ENCODE measurements around the gene MBD3.

Gene MBD3

DNA sequence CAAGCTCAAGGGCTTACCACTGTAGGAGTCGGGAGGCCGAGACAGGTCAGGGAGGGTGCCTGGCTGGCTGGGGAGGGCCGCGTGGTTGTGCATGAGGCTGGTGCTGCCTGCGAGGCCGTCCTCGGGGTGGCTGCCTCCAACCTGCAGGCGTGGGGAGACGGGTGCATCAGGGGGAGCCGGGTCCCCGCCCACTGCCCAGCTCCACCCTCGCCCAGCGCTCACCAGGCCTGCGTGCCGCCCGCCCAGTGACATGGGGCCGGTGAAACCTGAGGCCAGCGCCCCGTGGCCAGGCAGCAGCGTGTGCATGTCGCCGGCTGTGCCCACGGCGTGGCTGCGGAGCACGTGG is 26.4 kb upstream of the MBD3 start:
- DNase-seq (ENCODE audit: low spot score), result no peak

DNA sequence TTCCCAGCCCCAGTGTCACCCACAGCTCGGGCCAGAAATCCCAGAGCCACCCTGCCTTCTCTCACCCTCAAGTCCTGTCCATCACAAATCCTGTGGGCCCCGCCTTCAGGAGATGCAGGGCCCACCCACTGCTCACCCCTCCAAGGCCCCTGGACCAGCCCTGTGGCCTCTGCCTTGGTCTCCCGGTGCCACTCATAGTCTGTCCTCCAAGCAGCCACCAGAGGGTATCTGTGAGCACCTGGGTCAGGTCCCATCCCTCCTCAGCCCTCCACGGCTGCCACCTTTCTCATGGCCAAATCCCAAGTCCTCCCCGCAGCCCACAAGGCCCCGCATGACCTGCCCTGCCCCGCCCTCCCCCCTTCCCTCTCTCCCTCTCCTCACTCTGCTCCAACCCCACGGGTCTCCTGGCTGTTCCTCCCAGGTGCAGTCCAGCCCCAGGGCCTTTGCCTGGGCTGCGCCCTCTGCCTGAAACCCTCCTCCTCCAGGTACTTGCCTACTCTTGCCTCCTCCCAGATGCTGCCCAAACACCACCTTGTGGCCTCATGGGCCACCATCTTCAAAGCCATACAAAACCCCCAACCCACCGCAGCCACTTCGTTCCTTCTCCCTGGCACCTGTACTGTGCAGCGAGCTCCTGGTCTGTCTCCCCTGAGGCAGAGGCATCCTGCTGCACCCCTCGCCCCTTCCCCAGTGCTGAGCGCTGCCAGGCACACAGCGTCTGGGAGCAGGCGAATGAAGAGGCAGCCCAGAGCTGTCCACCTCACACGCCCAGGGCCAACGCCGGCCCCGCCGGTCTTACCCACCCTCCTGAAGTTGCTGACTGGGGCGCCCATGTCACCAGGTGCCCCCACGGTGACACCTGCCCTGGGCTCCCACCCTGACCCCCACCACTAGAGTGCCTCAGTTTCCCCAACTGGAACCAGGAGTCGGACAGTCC is 25.8 kb upstream of the MBD3 start:
- DNase-seq (ENCODE audit: low spot score), result no peak

DNA sequence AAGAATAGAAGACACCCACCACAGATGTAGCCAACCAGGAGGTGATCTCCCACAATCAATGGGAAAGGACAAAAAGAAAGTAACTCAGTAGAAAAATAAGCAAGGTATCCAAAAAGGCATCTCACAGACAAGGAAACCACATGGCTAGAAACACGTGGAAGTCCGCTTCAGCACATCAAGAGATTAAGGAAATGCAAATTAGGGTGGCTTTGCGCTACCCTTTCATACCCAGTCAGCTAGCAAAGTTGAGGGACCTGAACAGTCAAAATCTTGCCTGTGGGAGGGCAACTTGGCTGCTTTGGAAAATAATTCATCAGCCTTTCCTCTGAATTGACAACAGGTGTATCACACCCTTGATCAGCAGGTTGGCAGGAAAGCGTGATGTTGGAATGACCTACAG is 24.2 kb upstream of the MBD3 start:
- no peak for DNase-seq (ENCODE audit: low spot score)

DNA sequence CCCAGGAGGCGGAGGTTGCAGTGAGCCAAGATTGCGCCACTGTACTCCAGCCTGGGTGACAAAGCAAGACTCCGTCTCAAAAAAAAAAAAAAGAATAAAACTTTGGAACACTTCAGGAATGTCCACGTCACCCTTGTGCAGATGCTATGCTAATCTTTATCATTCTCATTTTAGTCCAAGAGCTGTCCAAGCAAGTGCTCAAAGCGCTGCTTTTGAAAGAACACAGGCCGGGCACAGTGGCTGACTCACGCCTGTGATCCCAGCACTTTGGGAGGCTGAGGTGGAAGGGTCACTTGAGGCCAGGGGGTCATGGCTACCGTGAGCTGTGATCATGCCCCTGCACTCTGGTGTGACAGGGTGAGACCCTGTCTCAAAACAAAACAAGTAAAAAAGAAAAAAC is 23.7 kb upstream of the MBD3 start:
- DNase-seq (ENCODE audit: low spot score), result no peak

DNA sequence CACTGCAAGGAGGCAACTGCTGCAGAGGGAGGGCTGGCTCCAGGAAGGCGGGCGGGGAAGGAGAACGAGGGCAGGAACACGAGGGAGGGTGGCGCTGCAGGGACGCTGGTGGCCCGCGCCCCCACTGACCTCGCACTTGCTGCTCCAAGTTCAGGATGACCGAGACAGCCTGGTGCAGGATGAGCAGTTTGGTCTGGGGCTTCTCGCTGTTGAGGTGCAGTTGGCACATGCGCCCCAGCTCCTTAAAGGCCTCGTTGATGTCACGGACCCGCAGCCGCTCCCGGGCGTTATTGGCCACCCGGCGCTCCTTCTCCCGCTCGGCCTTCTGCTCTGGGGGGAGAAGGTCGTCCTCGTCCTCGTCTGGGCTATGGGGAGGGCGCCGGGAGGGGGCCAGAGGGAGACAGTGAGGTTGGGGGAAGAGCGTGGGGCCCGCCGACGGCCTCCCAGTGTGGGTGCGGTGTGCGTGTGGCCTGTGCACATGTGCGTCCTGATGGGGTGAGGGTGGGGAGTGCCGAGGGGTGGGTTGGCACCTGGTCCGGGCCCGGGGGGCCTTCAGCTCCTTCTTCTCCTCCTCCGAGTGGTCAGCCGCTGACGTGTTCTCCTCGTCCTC is 22.6 kb upstream of the MBD3 start:
- DNase-seq (ENCODE audit: low spot score), result no peak

DNA sequence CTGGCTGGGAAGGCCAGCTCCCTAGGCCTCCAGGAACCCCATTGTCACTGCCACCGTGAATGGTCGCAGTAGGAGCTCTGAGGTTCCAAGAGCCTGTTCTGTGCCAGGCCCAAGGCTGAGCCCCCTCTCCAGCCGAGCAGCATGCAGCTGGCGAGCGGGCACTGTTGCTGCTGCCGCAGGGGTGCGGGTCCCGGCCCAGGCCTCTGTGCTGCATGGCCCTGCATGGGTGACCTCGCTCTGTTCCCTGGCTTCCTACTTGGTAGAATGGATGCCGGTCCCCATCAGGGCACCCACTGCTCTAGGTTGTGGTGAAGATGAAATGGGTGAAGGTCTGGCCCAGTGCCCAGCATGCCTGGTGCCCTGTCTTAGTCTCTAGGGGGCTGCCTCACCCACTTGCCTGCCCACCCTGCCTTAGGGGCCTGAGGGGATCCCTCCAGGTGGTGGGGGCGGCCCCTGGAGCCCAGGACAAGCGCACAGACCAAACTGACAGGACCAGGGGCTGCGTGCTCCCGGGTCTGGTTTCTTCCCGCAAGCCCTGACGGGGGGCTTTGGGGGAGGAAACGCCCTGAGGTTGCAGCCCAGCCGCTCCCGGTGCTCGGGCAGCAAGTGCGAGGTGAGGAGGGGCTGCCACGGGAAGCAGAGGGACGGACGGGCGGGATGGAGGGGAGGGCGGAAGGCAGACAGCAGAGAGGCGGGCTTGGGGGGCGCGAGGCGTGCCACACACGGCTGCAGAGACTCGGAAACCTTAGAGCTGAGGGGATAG is 21.3 kb upstream of the MBD3 start:
- no peak for DNase-seq (ENCODE audit: low spot score)

DNA sequence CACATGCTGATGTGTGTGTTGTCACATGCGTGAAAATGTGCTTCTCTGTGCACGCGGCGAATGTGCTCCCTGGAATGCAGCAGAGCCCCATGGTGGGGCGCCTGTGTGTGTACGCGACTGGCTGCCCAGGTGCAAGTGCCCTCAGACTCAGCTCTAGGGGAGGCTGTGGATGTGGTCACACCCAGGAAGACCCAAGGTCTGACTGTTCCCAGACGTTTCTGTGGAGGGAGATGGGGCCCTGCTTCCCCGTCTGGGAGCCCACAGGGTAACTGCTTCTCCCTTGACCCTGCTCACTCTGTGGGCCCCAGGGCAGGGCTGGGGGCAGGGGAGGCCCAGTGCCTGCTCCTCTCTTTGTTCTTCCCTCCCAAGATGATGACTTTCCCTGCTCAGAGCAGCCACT is 20.5 kb upstream of the MBD3 start:
- DNase-seq (ENCODE audit: low spot score), result no peak

DNA sequence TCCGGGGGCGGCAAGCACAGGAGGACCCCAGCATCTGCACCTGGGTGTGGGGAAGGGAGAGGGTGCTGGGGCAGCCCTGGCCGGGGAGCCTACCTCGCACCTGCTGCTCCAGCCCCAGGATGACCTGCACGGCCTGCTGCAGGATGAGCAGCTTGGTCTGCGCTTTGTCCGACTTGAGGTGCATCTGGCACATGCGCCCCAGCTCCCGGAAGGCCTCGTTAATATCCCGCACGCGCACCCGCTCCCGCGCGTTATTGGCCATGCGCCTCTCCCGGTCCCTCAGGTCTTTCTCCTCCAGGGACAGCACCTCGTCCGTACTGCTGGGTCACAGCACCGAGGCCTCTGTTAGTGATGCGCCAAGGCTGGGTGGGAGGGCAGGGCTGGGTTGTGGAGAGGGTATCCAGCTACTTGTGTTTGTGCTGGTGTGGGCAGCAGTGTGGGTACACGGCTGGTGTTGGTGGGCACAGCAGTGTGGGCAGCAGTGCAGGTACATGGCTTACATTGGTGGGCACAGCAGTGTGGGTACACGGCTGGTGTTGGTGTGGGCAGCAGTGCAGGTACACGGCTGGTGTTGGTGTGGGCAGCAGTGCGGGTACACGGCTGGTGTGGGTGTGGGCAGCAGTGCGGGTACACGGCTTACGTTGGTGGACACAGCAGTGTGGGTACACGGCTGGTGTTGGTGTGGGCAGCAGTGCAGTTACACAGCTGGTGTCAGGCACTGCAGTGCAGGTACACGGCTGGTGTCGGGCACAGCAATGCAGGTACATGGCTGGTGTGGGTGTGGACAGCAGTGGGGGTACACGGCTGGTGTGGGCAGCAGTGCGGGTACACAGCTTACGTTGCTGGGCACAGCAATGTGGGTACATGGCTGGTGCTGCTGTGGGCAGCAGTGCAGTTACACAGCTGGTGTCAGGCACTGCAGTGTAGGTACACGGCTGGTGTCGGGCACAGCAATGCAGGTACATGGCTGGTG is 19.7 kb upstream of the MBD3 start:
- DNase-seq (ENCODE audit: low spot score), result no peak

DNA sequence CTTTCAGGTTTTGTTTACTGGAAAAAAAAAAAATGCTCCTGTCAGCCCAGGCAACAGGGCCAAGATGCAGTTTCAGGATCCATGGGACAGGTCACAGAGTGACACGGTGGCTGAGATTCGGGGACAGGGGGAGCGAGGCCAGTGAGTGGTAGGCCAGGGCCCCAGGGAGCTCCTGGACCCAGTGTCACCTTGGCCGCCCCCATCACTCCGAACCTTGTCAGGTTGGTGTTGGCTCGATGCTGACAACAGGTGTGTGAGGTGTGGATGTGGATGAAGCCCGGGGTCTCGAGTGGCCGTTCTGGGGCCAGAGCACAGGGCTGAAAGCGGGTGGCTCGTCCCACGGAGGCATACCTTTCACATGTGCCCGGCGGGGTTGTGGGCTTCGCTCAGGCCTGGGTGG is 18.7 kb upstream of the MBD3 start:
- no peak for DNase-seq (ENCODE audit: low spot score)

DNA sequence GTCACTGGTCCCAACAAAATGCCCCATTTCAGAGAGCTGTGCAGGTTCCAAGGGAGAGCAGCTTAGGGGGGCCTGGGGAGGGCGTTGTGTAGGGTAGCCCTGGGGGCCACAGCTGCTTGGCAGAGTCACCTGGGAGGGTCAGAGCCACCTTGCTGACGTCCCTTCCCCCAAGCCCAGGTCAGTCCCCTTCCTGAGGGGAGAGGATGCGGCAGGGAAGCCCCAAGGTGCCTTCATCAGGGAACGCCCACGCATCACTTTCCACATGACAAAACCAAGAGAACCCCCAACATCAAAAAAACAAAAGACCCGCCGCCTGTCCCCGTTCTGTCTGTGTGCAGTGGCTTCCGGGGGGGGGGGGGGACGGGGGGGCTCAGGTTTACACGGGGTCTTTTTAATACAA is 17.9 kb upstream of the MBD3 start:
- no peak for DNase-seq (ENCODE audit: low spot score)

DNA sequence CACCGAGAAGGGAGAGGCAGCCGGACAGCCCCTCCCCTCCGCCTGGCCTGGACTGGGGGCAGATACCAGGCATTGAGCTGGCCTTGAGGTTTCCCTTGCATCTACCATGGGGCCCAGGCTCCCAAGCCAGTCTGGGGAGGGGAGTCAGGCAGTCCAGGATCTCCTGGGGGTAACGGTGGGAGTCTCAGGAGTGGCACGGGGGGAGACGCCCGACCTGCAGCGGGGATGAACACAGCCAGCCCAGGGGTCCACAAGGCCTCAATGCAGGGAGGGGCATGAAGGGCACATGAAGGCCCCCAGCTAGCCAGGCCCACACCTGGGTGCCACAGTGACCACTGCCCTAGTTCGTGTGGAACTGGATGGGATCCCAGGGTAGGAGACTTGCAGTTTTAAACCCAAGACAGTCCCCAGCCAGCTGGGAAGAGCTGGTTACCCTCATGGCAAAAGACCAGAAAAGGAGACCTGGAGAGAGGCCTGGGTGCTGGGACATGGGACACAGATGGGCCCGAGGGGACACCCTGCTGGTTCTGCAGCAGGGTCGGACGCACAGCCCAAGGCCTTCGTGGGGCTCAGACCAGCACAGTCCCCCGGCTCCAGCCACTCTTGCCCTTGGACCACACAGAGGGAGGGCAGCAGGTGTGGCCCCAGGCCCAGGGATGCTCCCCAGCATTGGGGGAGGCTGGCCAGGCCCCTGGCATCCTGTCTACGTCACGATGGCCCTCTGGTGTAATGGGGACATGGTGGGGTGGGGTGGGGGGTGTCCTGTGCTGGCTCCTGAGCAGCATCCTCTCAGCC is 17.2 kb upstream of the MBD3 start:
- DNase-seq (ENCODE audit: low spot score), result no peak

DNA sequence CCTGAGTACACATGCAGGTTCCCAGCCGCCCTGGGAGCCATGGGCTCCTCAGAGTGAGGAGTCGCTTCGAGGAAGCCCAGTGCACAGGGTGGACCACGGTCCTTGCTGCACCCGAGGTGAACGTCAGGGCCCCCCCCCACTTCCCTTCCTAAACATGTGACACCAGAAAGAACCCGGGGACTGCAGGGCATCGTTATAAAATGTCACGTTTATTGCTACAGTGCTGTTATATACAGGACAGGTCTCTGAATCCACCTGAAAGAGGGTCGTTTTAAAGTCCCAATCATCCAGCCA is 16.4 kb upstream of the MBD3 start:
- DNase-seq (ENCODE audit: low spot score), result no peak

DNA sequence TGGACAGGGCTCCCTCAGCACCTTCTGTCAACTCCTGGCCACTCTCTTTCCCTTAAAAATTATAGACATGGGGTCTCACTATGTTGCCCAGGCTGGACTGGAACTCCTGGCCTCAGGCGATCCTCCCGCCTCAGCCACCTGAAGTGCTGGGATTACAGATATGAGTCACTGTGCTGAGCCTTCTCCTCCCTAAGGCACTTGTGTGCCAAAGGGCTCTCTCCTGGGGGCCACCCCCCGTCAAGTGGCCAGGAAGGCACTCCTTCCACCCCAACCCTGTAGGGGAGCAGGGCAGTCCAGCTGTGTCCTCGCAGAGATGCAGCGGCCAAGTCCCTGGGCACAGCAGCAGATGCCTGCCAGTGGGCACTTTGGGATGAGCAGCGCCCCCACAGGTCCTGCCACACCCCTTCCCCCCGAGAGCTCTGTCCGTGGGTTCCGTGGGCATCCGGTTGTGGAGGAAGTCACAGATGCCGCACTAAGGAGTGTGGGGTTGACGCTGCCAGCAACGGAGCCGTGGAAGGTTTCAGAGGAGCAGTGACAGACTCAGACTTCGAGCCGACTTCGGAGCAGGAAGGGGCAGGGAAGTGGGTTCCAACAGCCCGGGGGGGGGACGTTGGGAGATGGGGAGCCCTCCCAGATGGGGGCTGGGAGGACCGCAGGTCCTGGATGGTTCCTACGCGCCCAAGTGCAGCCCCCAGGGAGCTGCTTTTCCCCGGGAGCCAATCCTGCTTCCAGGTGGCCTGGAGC is 15.9 kb upstream of the MBD3 start:
- DNase-seq (ENCODE audit: low spot score), result no peak

DNA sequence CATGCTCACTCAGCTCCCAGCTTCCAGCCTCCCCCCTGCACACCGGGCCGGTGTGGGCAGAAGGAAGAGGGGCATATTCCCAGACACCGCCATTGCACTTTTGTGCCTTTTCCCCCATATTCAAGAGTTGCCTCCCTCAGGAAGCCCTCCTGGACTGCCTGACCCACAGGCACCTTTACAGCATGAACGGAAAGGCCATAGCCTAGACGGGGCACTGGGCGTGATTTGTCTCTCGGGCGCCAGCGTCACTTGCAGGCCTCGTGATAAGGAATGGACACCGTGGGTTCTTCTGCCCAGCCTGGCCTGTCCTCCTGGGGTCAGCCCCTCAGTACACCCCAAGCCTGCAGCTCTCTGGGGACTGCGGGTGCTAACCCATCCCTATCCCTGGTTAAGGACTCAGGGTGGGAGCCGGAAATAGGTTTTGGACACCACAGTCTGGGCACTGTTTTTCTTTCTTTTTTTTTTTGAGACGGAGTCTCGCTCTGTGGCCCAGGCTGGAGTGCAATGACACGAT is 13.5 kb upstream of the MBD3 start:
- no peak for DNase-seq (ENCODE audit: low spot score)

DNA sequence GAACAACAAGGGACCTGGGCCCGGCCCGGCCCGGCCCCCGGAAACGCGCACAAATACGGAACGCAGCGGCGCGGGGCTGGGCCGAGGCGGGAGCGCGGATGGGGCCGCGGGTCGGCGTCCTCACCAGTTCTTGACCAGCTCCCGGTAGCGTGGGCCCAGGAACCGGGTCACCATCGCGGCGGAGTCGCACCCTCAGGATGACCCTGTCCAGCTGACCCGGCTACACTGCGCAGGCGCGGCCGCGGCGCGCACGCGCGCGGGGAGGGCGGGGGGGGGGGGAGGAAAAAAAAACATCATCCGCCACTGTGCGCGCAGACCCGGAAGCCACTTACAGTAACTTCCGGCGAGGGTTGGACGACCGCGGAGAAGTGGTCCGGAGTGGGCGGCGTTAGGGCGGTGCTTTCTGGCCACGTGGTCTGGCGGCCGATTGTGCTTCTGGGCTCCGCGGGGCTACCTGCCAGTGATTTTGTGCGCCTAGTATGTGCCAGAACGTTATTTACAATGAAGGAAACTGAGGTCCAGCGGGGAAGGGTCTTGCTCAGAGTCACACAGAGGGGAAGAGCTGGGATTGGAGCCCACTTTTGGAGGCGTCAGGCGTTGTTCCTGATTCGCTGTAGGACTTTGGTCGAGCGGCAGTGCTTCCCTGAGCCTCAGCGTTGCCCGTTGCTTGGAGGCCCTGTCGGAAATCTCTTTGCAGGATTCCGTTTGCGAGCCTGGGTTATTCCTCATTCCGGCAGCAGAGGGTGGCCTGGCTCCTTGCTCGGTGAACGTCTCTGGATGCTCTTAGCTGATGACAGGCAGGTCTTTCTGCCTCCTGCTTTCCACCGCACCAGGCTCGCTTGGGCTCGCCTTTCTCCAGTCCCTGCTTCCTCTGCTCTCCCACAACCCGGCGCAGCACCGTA is 12.8 kb upstream of the MBD3 start, which contains the start of gene UQCR11:
Gene UQCR11, minus strand, starts transcription at position 227 of the 902 bp plus-strand sequence. Its CDS starts 53 bp downstream, at position 174.
- peak; percentile 97 for DNase-seq (ENCODE audit: low spot score)

DNA sequence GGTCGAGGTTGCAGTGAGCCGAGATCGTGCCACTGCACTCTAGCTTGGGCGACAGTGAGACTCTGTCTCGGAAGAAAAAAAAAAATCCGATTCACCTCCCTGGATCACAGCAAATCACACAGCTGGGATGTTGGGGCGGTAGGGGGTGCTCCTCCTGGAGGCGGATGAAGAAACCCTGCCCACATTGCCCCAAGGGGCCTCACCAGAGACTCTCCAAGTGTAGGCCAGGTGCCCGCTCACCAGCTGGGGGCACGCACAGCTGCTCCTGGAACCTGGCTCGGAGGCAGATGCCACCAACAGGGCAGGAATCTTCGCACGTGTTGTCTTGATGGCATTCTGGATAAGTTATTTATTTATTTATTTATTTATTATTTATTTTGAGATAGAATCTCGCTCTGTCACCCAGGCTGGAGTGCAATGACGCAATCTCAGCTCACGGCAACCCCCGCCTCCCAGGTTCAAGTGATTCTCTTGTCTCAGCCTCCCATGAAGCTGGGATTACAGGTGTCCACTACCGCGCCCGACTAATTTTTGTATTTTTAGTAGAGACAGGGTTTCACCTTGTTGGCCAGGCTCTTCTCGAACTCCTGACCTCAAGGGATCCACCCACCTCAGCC is 9.5 kb upstream of the MBD3 start:
- no peak for DNase-seq (ENCODE audit: low spot score)

DNA sequence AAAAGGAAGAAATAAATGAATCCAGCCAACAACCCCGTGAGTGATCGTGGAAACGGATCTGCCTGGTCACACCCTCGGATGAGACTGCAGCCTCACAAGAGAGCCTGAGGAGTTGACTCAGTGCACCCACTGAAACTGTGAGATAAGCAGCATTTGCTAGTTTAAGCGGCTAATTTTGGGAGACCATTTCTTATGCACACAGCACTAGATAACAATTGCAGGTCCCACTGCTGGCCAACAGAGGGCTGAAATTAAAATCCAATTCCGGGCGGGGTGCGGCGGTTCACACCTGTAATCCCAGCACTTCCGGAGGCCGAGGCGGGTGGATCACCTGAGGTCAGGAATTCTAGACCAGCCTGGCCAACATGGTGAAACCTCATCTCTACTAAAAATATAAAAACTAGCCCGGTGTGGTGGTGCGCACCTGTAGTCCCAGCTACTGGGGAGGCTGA is 9.0 kb upstream of the MBD3 start:
- no peak for DNase-seq (ENCODE audit: low spot score)

DNA sequence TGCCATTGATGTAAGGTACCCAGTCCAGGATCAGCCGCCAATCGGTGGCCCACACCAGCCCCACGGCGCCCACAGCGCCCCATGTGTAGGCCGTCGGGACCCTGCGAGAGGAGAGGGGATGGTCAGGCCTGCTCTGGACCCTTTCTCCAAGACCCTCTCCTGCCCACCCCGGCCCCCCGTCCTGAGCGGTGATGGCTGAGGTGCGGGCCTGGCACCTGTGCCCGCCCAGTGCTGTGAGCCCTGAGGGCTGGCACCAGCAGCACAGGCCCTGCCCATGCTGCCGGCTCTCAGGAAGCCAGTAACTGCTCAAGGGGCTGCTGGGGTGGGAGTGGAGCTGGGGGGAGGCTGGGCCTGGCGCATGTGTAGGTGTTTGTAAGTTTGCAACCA is 6.8 kb upstream of the MBD3 start:
- no peak for DNase-seq (ENCODE audit: low spot score)
